Tibial artery (tissue), 4 donors: ENCODE data around the gene ZNF497.

Experiments used
- DNase-seq, 2 donors: peaks; one replicate each; pipeline ENCODE4 v3.0.0-alpha.2; 2019
- H3K27ac ChIP-seq, 2 donors: fragments of 200-600 bp; sonication (generic) in 1 of 2; 1 replicate in 1 of 2; 2 replicates in 1 of 2; pipeline ENCODE4 v1.5.1; 2018 to 2019; ENCODE audit warnings: mild to moderate bottlenecking in 1 of 2
- H3K27me3 ChIP-seq, 2 donors: fragments of 200-600 bp; sonication (generic) in 1 of 2; one replicate each; pipeline versions ENCODE4 v1.5.1 to v1.6.0; 2016 to 2019
- H3K36me3 ChIP-seq, 3 donors: fragments of 200-600 bp; sonication (generic) in 2 of 3; one replicate each; pipeline ENCODE4 v1.5.1; 2016 to 2019; ENCODE audit warnings: mild to moderate bottlenecking in 2 of 3
- H3K4me1 ChIP-seq, 4 donors: fragments of 200-600 bp; sonication (generic) in 2 of 4; 1 replicate in 3 of 4; 2 replicates in 1 of 4; pipeline ENCODE4 v1.5.1; 2016 to 2019
- H3K4me3 ChIP-seq, 2 donors: fragments of 200-600 bp; sonication (generic) in 1 of 2; 1 replicate in 1 of 2; 2 replicates in 1 of 2; pipeline ENCODE4 v1.5.1; 2018 to 2019; ENCODE audit warnings: mild to moderate bottlenecking in 2 of 2
- H3K9me3 ChIP-seq, 3 donors: fragments of 200-600 bp; sonication (generic) in 1 of 3; one replicate each; pipeline ENCODE4 v1.5.1; 2016 to 2019
- intact Hi-C: fragments of 100-400 bp; cut with DNase I; formaldehyde crosslinking; loops from one replicate; pipeline ENCODE4 v1.15.0; 2023; ENCODE audit warnings: low total_unique reads
- TF ChIP-seq, protein P1 (sequence below), 2 experiments: fragments of 200-600 bp in 1 of 2; fragments of 450-650 bp in 1 of 2; IDR thresholded peaks; one replicate each; pipeline ENCODE4 v1.5.1; 2017 to 2019; ENCODE audit warnings: antibody characterized with exemption in 2 of 2, mild to moderate bottlenecking in 1 of 2, moderate library complexity in 1 of 2

Gene ZNF497

DNA sequence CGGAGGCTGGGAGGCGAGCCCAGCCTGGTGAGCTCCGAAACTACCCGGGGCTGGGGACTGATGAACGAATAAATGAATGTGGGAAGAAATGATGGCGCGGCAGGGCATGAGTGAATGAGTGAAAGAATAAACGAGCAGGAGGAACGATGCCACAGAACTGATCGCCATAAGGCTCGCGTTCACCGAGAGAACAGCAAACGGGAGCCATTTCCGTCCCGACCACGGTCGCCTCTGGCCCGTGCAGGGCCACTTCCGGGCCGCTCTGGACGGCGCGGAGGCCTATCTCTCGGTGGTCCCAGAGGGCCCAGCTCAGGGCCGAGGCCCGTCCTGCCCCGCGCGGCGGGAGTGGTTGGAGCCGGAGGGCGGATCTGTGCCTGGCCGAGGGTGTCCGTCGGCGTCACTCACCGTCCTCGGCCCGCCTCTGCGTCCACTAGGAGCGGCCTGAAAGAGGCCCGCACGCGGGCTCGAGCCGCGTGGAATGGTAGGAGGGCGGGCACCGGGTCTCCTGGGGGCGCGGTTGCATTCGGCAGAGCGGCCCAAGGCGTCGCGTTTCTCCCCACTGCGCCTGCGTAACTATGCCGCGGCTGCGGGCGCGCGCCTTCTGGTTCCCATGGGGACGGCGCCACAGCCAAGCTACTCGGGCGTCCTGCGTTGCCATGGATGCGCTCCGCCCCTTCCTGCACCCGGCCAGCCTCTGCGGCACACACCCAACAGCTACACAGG, at the start of gene ZNF497:
Gene ZNF497 (minus strand): TSS at position 480 of the 723 bp plus-strand sequence. CDS start 5,116 bp downstream, outside the sequence.
- Histone ChIP-seq H3K27ac (peak within 1 kb of the TSS; percentile 92 to 96), H3K4me1 (peaks cover 0 to 14% (median 6%) of the 10 kb centered on the region in 4 donors), H3K36me3 (peaks cover 0 to 13% (median 0%) of the 10 kb centered on the region in 3 donors), H3K27me3 (peaks cover 0 to 24% of the 10 kb centered on the region in 2 donors), H3K4me3 (peak within 1 kb of the TSS; percentile 72 to 73), H3K9me3 (no peaks in the 10 kb centered on the region)
- TF ChIP-seq, protein P1, sequence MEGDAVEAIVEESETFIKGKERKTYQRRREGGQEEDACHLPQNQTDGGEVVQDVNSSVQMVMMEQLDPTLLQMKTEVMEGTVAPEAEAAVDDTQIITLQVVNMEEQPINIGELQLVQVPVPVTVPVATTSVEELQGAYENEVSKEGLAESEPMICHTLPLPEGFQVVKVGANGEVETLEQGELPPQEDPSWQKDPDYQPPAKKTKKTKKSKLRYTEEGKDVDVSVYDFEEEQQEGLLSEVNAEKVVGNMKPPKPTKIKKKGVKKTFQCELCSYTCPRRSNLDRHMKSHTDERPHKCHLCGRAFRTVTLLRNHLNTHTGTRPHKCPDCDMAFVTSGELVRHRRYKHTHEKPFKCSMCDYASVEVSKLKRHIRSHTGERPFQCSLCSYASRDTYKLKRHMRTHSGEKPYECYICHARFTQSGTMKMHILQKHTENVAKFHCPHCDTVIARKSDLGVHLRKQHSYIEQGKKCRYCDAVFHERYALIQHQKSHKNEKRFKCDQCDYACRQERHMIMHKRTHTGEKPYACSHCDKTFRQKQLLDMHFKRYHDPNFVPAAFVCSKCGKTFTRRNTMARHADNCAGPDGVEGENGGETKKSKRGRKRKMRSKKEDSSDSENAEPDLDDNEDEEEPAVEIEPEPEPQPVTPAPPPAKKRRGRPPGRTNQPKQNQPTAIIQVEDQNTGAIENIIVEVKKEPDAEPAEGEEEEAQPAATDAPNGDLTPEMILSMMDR (IDR thresholded peaks at IDR 0.05) = peak in 1 of 2 experiments; percentile 20
- DNase-seq = peak; percentile 95 to 98
- intact Hi-C loops = loop anchor here (2.0 kb wide), 1 partner anchor 18 kb away; the partner anchor contains the start of gene ZNF837

DNA sequence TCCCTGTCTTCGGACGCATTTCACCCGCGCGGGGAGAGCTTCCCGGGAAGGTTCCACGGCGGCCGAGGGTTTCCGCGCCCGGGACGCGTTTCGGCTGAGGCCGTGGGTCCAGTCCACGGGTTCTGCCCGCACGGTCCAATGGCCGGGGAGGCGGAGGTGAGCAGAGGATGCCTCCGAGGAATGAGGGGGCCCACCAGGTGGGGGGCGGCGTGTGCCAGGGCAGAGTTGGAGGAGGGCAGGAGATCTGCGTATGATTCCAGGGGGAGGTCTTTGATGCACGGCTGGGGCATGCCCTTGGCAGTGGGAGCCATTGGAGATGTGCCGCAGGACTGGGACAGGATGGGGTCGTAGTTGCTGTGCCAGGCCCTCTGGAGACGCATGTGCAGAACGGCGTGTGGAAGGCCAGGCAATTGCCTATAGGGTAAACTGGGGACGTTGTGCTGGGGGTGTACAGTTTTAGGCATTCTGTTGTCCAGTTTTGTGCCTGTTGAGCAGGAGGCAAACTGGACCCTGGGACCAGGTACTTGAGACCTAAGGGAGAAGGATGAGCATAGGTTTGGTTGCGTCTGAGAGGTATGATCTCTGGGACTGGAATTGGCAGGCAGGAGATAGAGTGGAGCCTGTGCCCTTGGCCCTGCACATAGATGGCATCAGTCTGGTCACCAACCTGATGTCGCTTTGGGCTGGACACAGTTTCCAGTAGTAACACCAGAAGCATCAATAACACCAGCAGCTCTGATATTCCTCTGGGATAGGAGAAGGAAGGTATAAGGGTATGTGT, 46.6 kb upstream of the ZNF497 start:
- H3K9me3 ChIP-seq = no peaks in the 10 kb centered on the region
- peaks cover 0 to 22% (median 18%) of the 10 kb centered on the region in 4 donors for H3K4me1 ChIP-seq
- no peaks in the 10 kb centered on the region for H3K27me3 ChIP-seq
- intact Hi-C loops = no loop called here
- H3K4me3 ChIP-seq = peak overlapping the region; percentile 76 to 99
- peak overlapping the region; percentile 86 to 92 for H3K27ac ChIP-seq
- TF ChIP-seq, protein P1 (IDR thresholded peaks at IDR 0.05) = no peak
- DNase-seq = peak in 1 of 2 donors; percentile 62
- peaks cover 0 to 6% (median 4%) of the 10 kb centered on the region in 3 donors for H3K36me3 ChIP-seq

DNA sequence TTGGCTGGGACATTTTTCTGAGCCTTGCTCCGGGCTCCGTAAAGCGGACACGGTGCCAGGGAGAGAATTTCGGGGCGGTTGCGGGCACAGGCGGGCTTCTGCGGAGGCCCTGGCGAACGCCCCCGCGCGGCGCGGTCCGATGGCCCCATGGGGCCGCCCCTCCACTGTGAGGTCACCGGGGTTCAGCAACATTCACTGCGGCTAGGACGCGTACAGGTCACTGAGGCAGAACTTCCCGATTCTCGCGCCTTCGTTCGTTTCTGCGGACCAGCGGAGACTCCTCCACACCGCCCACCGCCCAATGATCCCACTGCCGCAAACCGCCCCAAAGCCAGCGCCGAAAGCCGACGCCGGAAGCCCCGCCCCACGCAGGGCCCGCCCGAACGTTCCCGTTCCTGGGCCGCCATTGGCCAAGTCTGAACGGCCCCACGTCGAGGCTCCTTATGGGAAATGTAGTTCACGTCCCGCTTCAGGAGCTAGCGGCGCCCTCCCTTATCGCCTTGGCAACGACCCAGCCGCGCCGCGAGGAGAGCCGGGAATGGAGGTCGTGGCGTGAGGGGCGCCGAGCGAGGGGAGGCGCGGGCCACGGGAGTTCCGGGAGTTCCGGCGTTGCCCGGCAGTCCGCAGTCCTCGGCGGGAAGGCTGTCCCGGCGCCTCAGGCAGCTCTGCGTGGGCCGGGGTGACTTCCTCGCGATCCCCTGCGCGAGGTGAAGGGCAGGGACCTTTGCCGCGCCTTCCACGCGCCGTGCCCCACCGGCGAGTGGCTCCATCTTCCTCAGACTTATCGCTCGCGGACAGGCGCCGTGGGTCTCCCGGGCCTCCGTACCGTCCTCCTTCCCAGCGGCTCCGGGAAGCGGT, 45.8 kb upstream of the ZNF497 start, which contains the start of gene ZNF584:
Gene ZNF584 (plus strand): TSS at position 498 of the 858 bp plus-strand sequence. CDS start 499 bp downstream, outside the sequence.
- no peaks in the 10 kb centered on the region for H3K27me3 ChIP-seq
- peaks cover 0 to 6% (median 2%) of the 10 kb centered on the region in 3 donors for H3K36me3 ChIP-seq
- H3K4me3 ChIP-seq = peak within 1 kb of the TSS; percentile 76 to 99
- H3K9me3 ChIP-seq = no peaks in the 10 kb centered on the region
- DNase-seq = peak; percentile 94 to 96
- peak within 1 kb of the TSS; percentile 86 to 92 for H3K27ac ChIP-seq
- TF ChIP-seq, protein P1 (IDR thresholded peaks at IDR 0.05) = no peak
- intact Hi-C loops = no loop called here
- H3K4me1 ChIP-seq = peaks cover 0 to 22% (median 18%) of the 10 kb centered on the region in 4 donors

DNA sequence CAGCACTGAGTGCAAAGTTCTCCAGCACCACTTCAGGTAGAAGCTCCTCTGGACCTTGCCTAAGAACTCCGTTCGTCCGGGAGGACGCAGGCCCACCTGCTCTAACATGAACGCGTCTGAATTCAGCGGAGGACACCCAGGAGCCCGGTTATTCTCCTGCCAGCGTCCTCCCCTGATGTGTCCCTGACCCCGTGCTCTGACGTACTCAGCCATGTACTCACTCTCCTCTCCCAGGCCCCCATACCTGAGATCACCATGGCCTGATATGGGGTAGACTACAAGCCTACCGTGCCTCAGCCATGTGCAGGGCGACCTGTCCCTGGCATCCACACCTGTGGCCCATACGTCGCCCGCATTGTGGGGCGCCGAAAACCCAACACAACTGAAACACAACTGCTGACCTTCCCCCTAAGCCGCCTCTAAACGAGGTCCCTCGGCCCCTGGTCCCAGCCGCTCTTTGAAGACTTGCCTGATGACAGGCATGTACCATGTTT, 45.2 kb upstream of the ZNF497 start:
- peaks cover 0 to 6% (median 0%) of the 10 kb centered on the region in 3 donors for H3K36me3 ChIP-seq
- H3K27me3 ChIP-seq = no peaks in the 10 kb centered on the region
- peak overlapping the region; percentile 76 to 99 for H3K4me3 ChIP-seq
- no peaks in the 10 kb centered on the region for H3K9me3 ChIP-seq
- intact Hi-C loops = no loop called here
- peak overlapping the region; percentile 86 to 92 for H3K27ac ChIP-seq
- TF ChIP-seq, protein P1 (IDR thresholded peaks at IDR 0.05) = no peak
- H3K4me1 ChIP-seq = peaks cover 0 to 22% (median 18%) of the 10 kb centered on the region in 4 donors
- DNase-seq = peak in 1 of 2 donors; percentile 62
